Measurements from ENCODE around the gene NCCRP1. TPM values are rescaled to one million over a fixed set of nuclear protein-coding genes. Genes with fewer than 3 reads are reported as not detected.
A peak's percentile ranks its signal among the peaks of the same experiment; 100 is the strongest.
"Not testable (repeated sequence)": the region's sequence is repeated elsewhere in the genome, so short reads cannot be mapped to it uniquely, and the experiment has no call there.

NCCRP1 gene
- total RNA-seq, 1 donor from 2014 or later: not detected

DNA sequence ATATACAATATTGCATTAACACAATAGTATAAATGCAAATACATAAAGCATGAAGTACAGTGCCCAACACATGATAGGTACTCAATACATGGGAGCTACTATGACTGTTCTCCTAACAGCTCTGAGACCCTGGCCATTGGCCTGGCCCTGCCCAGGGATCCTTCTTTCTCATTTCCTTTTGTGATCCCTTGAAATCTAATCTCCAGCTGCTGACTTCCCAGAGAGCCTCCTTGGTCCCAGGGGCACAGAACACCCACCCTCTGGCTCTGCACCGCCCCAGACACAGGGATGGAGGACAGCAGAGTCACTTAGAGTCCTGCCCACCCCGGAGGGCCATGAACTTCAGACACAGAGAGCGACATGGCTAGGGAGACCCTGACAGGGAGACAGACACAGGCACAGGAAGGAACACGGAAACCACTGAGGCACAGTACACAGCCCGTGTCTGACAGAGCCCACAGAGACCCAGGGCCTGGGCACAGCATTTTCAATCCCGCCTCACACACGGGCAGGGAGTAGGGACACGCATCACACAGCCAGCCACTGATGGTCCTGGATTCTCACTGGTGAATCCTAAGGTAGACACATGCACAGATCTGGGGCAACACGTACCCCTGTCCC is 11.5 kb downstream of the NCCRP1 start:
- Mint-ChIP-seq H3K4me1 (ENCODE audit: low read depth) (no peaks in the 10 kb centered on the region), H3K4me3 (ENCODE audit: low read depth) (no peak overlapping the region), H3K36me3 (ENCODE audit: low read depth) (no peaks in the 10 kb centered on the region), H3K9me3 (no peaks in the 10 kb centered on the region), H3K27me3 (ENCODE audit: low read depth) (peaks cover 19% of the 10 kb centered on the region), H3K27ac (no peak overlapping the region)
- DNase-seq (ENCODE audit: low spot score): no peak
- intact Hi-C loops (cut with micrococcal nuclease): no loop called here

- no peak overlapping the region for H3K27ac Mint-ChIP-seq
- no peak overlapping the region for H3K4me3 Mint-ChIP-seq (ENCODE audit: low read depth)
- no peaks in the 10 kb centered on the region for H3K9me3 Mint-ChIP-seq
- intact Hi-C loops (cut with micrococcal nuclease): no loop called here
- H3K27me3 Mint-ChIP-seq (ENCODE audit: low read depth): peaks cover 12% of the 10 kb centered on the region
- H3K36me3 Mint-ChIP-seq (ENCODE audit: low read depth): no peaks in the 10 kb centered on the region
- DNase-seq (ENCODE audit: low spot score): no peak
- no peaks in the 10 kb centered on the region for H3K4me1 Mint-ChIP-seq (ENCODE audit: low read depth)
Observed at GRCh38 chr19:39209196-39209595, 12.4 kb downstream of the NCCRP1 start.

DNA sequence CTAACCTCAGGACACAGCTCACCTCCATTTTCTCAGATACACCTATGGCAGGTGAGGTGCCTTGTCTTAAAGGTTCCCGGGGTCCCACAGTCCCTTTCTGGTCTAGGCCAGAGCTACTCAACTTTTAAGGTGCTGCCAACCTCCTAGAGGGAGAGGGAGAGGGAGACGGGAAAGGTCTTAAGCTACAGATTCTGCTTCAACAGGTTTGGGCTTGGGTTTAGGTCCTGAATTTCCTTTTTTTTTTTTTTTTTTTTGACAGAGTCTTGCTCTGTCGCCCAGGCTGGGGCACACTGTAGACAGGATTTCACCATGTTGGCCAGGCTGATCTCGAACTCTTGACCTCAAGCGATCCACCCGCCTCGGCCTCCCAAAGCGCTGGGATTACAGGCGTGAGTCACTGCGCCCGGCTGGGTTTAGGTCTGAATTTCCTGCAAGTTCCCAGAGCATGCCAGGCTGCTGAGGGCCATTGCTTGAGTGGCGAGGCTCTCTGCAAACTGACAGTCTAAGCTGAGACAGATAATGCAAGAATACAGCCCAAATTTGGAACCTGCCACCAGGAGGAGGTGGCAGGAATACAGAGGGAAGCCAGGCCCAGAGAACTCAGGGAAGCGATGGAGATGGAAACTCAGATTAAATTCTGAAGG is 15.1 kb downstream of the NCCRP1 start:
- Mint-ChIP-seq H3K27me3 (ENCODE audit: low read depth) (peaks cover under 1% of the 10 kb centered on the region), H3K36me3 (ENCODE audit: low read depth) (no peaks in the 10 kb centered on the region), H3K9me3 (no peaks in the 10 kb centered on the region), H3K4me3 (ENCODE audit: low read depth) (no peak overlapping the region), H3K27ac (no peak overlapping the region), H3K4me1 (ENCODE audit: low read depth) (no peaks in the 10 kb centered on the region)
- intact Hi-C loops (cut with micrococcal nuclease): loop anchor here (1.0 kb wide), 2 partner anchors 116 to 198 kb away; no protein-coding TSS in a partner anchor
- DNase-seq (ENCODE audit: low spot score): no peak

- Mint-ChIP-seq H3K27me3 (ENCODE audit: low read depth) (peaks cover 4% of the 10 kb centered on the region), H3K4me1 (ENCODE audit: low read depth) (no peaks in the 10 kb centered on the region), H3K4me3 (ENCODE audit: low read depth) (no peak overlapping the region), H3K27ac (no peak overlapping the region), H3K9me3 (no peaks in the 10 kb centered on the region), H3K36me3 (ENCODE audit: low read depth) (no peaks in the 10 kb centered on the region)
- intact Hi-C loops (cut with micrococcal nuclease): loop anchor here (1.0 kb wide), 2 partner anchors 116 to 198 kb away; no protein-coding TSS in a partner anchor
- DNase-seq (ENCODE audit: low spot score): peak; percentile 50
Observed at GRCh38 chr19:39212375-39212742, 15.6 kb downstream of the NCCRP1 start.

GRCh38 chr19:39215323-39215722 is 18.6 kb downstream of the NCCRP1 start:
- H3K9me3 Mint-ChIP-seq; DNase-seq (ENCODE audit: low spot score): not testable (repeated sequence)

GRCh38 chr19:39217094-39217493 is 20.3 kb downstream of the NCCRP1 start:
- Mint-ChIP-seq H3K9me3 (no peaks in the 10 kb centered on the region), H3K4me3 (ENCODE audit: low read depth) (no peak overlapping the region), H3K27ac (no peak overlapping the region), H3K27me3 (ENCODE audit: low read depth) (peaks cover 14% of the 10 kb centered on the region), H3K36me3 (ENCODE audit: low read depth) (no peaks in the 10 kb centered on the region), H3K4me1 (ENCODE audit: low read depth) (no peaks in the 10 kb centered on the region)
- DNase-seq (ENCODE audit: low spot score): no peak
- intact Hi-C loops (cut with micrococcal nuclease): no loop called here

More at GRCh38 chr19:39215323-39215722, 18.6 kb downstream of the NCCRP1 start:
- H3K27me3 Mint-ChIP-seq (ENCODE audit: low read depth); H3K36me3 Mint-ChIP-seq (ENCODE audit: low read depth); H3K27ac Mint-ChIP-seq; H3K4me1 Mint-ChIP-seq (ENCODE audit: low read depth); H3K4me3 Mint-ChIP-seq (ENCODE audit: low read depth); intact Hi-C loops (cut with micrococcal nuclease): not testable (repeated sequence)

GRCh38 chr19:39218230-39219007 is 21.7 kb downstream of the NCCRP1 start:
- intact Hi-C loops (cut with micrococcal nuclease): no loop called here
- peaks cover 16% of the 10 kb centered on the region for H3K27me3 Mint-ChIP-seq (ENCODE audit: low read depth)
- DNase-seq (ENCODE audit: low spot score): no peak
- no peak overlapping the region for H3K4me3 Mint-ChIP-seq (ENCODE audit: low read depth)
- H3K4me1 Mint-ChIP-seq (ENCODE audit: low read depth): no peaks in the 10 kb centered on the region
- H3K9me3 Mint-ChIP-seq: no peaks in the 10 kb centered on the region
- H3K36me3 Mint-ChIP-seq (ENCODE audit: low read depth): no peaks in the 10 kb centered on the region
- H3K27ac Mint-ChIP-seq: no peak overlapping the region

GRCh38 chr19:39219108-39219507 is 22.3 kb downstream of the NCCRP1 start:
- H3K27me3 Mint-ChIP-seq (ENCODE audit: low read depth): peaks cover 20% of the 10 kb centered on the region
- DNase-seq (ENCODE audit: low spot score); intact Hi-C loops (cut with micrococcal nuclease); H3K4me1 Mint-ChIP-seq (ENCODE audit: low read depth); H3K27ac Mint-ChIP-seq; H3K4me3 Mint-ChIP-seq (ENCODE audit: low read depth); H3K9me3 Mint-ChIP-seq; H3K36me3 Mint-ChIP-seq (ENCODE audit: low read depth): not testable (repeated sequence)

DNA sequence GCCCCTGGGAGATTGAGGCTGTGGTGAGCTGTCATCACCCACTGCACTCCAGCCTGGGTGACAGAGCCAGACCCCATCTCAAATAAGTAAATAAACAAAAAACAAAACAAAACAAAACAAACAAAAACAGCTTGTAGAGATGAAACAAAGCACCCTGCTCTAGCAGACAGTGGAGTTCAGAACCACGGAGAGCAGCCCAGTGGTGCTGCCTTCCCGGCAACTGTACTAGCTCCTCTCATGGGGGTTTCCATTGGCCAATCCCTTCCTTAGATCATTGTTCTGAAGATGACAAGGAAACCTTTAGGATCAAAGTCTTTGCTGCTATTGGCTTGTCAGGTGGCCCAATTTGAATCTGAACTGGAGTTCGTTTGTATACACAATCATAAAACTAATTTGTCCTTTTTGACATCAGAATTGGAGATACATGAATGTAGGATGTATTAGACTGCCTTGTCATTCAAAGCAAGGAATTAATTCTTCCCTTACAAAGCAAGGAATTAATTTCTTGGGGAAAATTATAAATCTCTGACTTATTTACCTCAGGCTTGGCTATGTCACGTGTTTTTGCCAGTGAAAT is 27.0 kb downstream of the NCCRP1 start:
- Mint-ChIP-seq H3K27ac (no peak overlapping the region), H3K4me3 (ENCODE audit: low read depth) (no peak overlapping the region), H3K27me3 (ENCODE audit: low read depth) (peaks cover 27% of the 10 kb centered on the region), H3K9me3 (no peaks in the 10 kb centered on the region), H3K4me1 (ENCODE audit: low read depth) (no peaks in the 10 kb centered on the region), H3K36me3 (ENCODE audit: low read depth) (no peaks in the 10 kb centered on the region)
- intact Hi-C loops (cut with micrococcal nuclease): no loop called here
- no peak for DNase-seq (ENCODE audit: low spot score)

DNA sequence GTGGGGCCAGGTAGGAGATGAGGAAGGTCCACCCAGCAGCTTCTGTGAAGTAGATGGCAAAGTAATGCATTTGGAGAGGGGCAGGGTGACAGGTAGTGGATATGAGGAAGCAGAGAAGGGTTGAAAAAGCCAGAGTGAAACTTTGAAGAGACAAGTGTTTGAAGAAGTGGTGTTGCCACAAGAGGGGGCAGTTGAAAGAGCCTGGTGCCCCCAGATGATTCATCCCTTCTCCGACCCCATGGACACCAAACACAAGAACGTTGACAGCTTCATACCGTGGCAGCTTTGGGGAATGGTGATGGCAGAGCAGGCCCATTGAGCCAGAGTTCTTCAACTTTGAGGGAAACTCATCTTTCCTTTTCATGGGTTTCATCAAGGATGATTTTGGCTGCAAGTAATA is 28.1 kb downstream of the NCCRP1 start:
- Mint-ChIP-seq H3K27me3 (ENCODE audit: low read depth) (peaks cover 24% of the 10 kb centered on the region), H3K4me1 (ENCODE audit: low read depth) (no peaks in the 10 kb centered on the region), H3K27ac (no peak overlapping the region), H3K36me3 (ENCODE audit: low read depth) (no peaks in the 10 kb centered on the region), H3K4me3 (ENCODE audit: low read depth) (no peak overlapping the region), H3K9me3 (no peaks in the 10 kb centered on the region)
- intact Hi-C loops (cut with micrococcal nuclease): no loop called here
- no peak for DNase-seq (ENCODE audit: low spot score)

GRCh38 chr19:39230096-39230764 is 33.5 kb downstream of the NCCRP1 start:
- intact Hi-C loops (cut with micrococcal nuclease): no loop called here
- Mint-ChIP-seq H3K36me3 (ENCODE audit: low read depth) (no peaks in the 10 kb centered on the region), H3K9me3 (no peaks in the 10 kb centered on the region), H3K4me3 (ENCODE audit: low read depth) (no peak overlapping the region), H3K4me1 (ENCODE audit: low read depth) (no peaks in the 10 kb centered on the region), H3K27ac (no peak overlapping the region), H3K27me3 (ENCODE audit: low read depth) (peaks cover 11% of the 10 kb centered on the region)
- no peak for DNase-seq (ENCODE audit: low spot score)

GRCh38 chr19:39232708-39233107 is 35.9 kb downstream of the NCCRP1 start:
- no peak for DNase-seq (ENCODE audit: low spot score)
- no peak overlapping the region for H3K4me3 Mint-ChIP-seq (ENCODE audit: low read depth)
- H3K4me1 Mint-ChIP-seq (ENCODE audit: low read depth): peaks cover 3% of the 10 kb centered on the region
- no peaks in the 10 kb centered on the region for H3K36me3 Mint-ChIP-seq (ENCODE audit: low read depth)
- no peaks in the 10 kb centered on the region for H3K9me3 Mint-ChIP-seq
- intact Hi-C loops (cut with micrococcal nuclease): no loop called here
- peaks cover 7% of the 10 kb centered on the region for H3K27me3 Mint-ChIP-seq (ENCODE audit: low read depth)
- H3K27ac Mint-ChIP-seq: no peak overlapping the region

All from activated T-helper 2 cell treated with anti-CD3 and anti-CD28 coated beads, Interferon-gamma antibody, Interleukin-2, Interleukin-4, amounts not matched to agents 10 μg/mL and 5 μg/mL and 100 μg/mL, durations not matched to agents 14 hours and 24 hours and 36 hours (primary cell).